Esophagus squamous epithelium (tissue), 5 donors: ENCODE measurements around the gene TUBB6. TPM values are rescaled to one million over a fixed set of nuclear protein-coding genes. Genes with fewer than 3 reads are reported as not detected.
A peak's percentile ranks its signal among the peaks of the same experiment; 100 is the strongest.

Experiments used
- DNase-seq: peaks from one replicate; lab custom pipeline; 2025; lab: John Stamatoyannopoulos, UW
- H3K27ac ChIP-seq, 4 donors: fragments of 200-600 bp; sonication (generic); one replicate each; pipeline ENCODE4 v1.5.1; 2016 to 2019; ENCODE audit warnings: mild to moderate bottlenecking in 1 of 4
- H3K27me3 ChIP-seq, 4 donors: fragments of 200-600 bp; sonication (generic); 1 replicate in 3 of 4; 2 replicates in 1 of 4; pipeline versions ENCODE4 v1.5.1 to v1.6.0; 2017 to 2021; ENCODE audit warnings: antibody characterized with exemption in 1 of 4
- H3K36me3 ChIP-seq, 3 donors: fragments of 200-600 bp; sonication (generic); one replicate each; pipeline ENCODE4 v1.5.1; 2016 to 2019
- H3K4me1 ChIP-seq, 3 donors: fragments of 200-600 bp; sonication (generic); one replicate each; pipeline ENCODE4 v1.5.1; 2017 to 2019
- H3K4me3 ChIP-seq, 4 donors: fragments of 200-600 bp; sonication (generic); 1 replicate in 3 of 4; 2 replicates in 1 of 4; pipeline ENCODE4 v1.5.1; 2016 to 2019; ENCODE audit warnings: mild to moderate bottlenecking in 2 of 4, moderate library complexity in 1 of 4
- H3K9me3 ChIP-seq, 3 donors: fragments of 200-600 bp; sonication (generic); one replicate each; pipeline ENCODE4 v1.5.1; 2016 to 2019
- CTCF ChIP-seq, 6 experiments: fragments of 450-650 bp in 4 of 6; fragments of 200-600 bp in 2 of 6; sonication (generic) in 2 of 6; IDR thresholded peaks; one replicate each; pipeline ENCODE4 v1.5.1; 2016 to 2019; ENCODE audit warnings: antibody characterized with exemption in 6 of 6, mild to moderate bottlenecking in 4 of 6, moderate library complexity in 4 of 6
- POLR2A ChIP-seq, 4 donors: fragments of 450-650 bp; IDR thresholded peaks; one replicate each; pipeline ENCODE4 v1.6.1; 2017; ENCODE audit warnings: antibody characterized with exemption in 4 of 4, mild to moderate bottlenecking in 4 of 4, moderate library complexity in 3 of 4
- WGBS, 2 donors: methylation state at CpG; one replicate each; pipeline ENCODE4 v1.1.5; 2018; 5-methylcytosine and 5-hydroxymethylcytosine counted together
- intact Hi-C: fragments of 100-400 bp; cut with DNase I; formaldehyde crosslinking; loops from one replicate; pipeline ENCODE4 v1.15.0; 2022
- total RNA-seq, 4 donors: library from RNA; depleted of rRNA; stranded (reverse); fragments of >200 nt; gene quantifications; one replicate each; pipeline ENCODE4 v1.1.0, GENCODE V29; 2016
- donor health status: DM: yes; HTN: yes; CAD: no.

Gene TUBB6
- total RNA-seq, 4 donors from 2014 or later: 288 to 406 (median 337) TPM

GRCh38 chr18:12304351-12305210 is 3.5 kb upstream of the TUBB6 start:
- intact Hi-C loops: no loop called here

DNA sequence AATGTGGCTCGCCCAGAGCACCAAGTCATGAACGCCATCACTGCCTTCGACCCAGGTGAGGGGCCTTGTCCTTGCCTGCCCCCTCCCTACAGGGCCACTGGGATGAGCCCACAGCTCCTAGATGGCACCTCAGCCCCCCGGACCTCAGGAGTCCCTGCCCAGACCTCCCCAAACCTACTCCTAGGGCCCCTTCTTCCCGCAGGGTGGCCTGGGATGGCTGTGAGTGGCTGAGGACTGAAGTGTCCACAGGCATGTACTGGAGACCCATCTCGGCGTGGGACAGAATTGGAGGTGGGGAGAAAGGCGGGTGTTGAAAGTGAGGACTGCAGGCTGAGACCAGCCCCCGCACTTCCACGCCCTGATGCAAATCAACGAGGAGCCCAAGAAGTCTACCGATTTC is 2.8 kb upstream of the TUBB6 start:
- WGBS, 2 donors: 68 to 75% methylated on average over 8 to 10 of the region's 12 CpGs
- no peak for DNase-seq
- H3K27ac ChIP-seq: peak overlapping the region in 2 of 4 donors; percentile 2 to 26

More at GRCh38 chr18:12304351-12305210, 3.5 kb upstream of the TUBB6 start:
- no peaks in the 10 kb centered on the region for H3K36me3 ChIP-seq
- TF ChIP-seq CTCF (IDR thresholded peaks at IDR 0.05): no peak
- no peak for TF ChIP-seq POLR2A (IDR thresholded peaks at IDR 0.05)
- 57% methylated on average over 11 to 13 of the region's 19 CpGs for WGBS, 2 donors
- H3K27me3 ChIP-seq: peaks cover 0 to 8% (median 0%) of the 10 kb centered on the region in 4 donors
- DNase-seq: no peak
- H3K4me1 ChIP-seq: peaks cover 13 to 43% (median 15%) of the 10 kb centered on the region in 3 donors
- no peak overlapping the region for H3K4me3 ChIP-seq
- no peaks in the 10 kb centered on the region for H3K9me3 ChIP-seq
- H3K27ac ChIP-seq: peak overlapping the region in 2 of 4 donors; percentile 2 to 26

DNA sequence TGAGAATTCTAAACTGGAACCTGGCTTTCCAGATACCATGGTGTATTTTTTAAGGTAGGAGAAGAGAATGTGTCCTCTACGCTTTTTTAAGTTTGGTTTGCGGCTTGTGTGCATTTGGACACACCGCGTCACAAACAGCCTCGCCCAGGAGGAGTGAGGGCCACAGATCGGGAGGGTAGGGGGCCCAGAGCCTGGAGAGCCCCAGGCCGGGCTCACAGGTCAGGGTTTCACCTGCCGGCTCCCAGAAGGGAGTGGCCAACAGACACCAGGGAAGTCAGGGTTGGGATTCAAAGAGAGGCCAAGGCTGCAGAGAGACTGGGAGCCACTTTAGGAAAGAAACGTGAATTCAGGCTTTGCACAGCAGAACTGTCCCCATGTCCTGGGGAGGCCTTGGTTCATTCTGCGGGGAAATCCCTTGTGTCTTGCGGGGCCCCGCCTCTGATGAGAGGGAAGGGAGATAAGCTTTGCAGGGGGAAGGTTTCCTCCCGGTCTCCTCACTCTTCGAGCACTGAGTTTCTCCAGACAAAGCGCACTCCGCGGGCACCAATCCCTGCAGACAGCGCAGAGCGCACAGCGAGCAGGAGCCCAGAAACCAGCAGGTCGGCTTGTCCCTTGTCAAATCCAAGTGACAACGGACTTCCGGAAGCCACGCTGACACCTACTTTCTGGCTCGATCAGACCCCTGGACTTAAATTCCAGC is 2.0 kb upstream of the TUBB6 start:
- intact Hi-C loops: no loop called here
- Histone ChIP-seq H3K27me3 (peaks cover 0 to 8% (median 0%) of the 10 kb centered on the region in 4 donors), H3K9me3 (peaks cover 0 to 2% (median 0%) of the 10 kb centered on the region in 3 donors), H3K27ac (peak overlapping the region in 2 of 4 donors; percentile 99 to 100), H3K4me3 (peak overlapping the region in 1 of 4 donors; percentile 96), H3K36me3 (peaks cover 0 to 8% (median 3%) of the 10 kb centered on the region in 3 donors), H3K4me1 (peaks cover 19 to 58% (median 26%) of the 10 kb centered on the region in 3 donors)
- no peak for TF ChIP-seq POLR2A (IDR thresholded peaks at IDR 0.05)
- no peak for TF ChIP-seq CTCF (IDR thresholded peaks at IDR 0.05)
- WGBS, 2 donors: 76 to 91% methylated on average over 14 to 21 of the region's 25 CpGs
- no peak for DNase-seq

More for the DNA sequence above, 2.8 kb upstream of the TUBB6 start:
- Histone ChIP-seq H3K4me1 (peaks cover 19 to 50% (median 20%) of the 10 kb centered on the region in 3 donors), H3K36me3 (no peaks in the 10 kb centered on the region), H3K4me3 (no peak overlapping the region), H3K27me3 (peaks cover 0 to 8% (median 0%) of the 10 kb centered on the region in 4 donors), H3K9me3 (no peaks in the 10 kb centered on the region)
- intact Hi-C loops: no loop called here
- no peak for TF ChIP-seq CTCF (IDR thresholded peaks at IDR 0.05)
- TF ChIP-seq POLR2A (IDR thresholded peaks at IDR 0.05): no peak

- no peak for DNase-seq
- WGBS, 2 donors: 43 to 51% methylated on average over 24 to 33 of the region's 39 CpGs
- H3K36me3 ChIP-seq: peaks cover 0 to 17% (median 12%) of the 10 kb centered on the region in 3 donors
- peaks cover 0 to 11% (median 6%) of the 10 kb centered on the region in 3 donors for H3K9me3 ChIP-seq
- peaks cover 0 to 8% (median 0%) of the 10 kb centered on the region in 4 donors for H3K27me3 ChIP-seq
- peak overlapping the region; percentile 63 to 96 (median 91) for H3K4me3 ChIP-seq
- H3K27ac ChIP-seq: peak overlapping the region; percentile 95 to 100 (median 99)
- H3K4me1 ChIP-seq: peaks cover 19 to 61% (median 26%) of the 10 kb centered on the region in 3 donors
- TF ChIP-seq CTCF (IDR thresholded peaks at IDR 0.05): no peak
- no peak for TF ChIP-seq POLR2A (IDR thresholded peaks at IDR 0.05)
- intact Hi-C loops: no loop called here
Observed at GRCh38 chr18:12306752-12307700, 1.0 kb upstream of the TUBB6 start.
